GM23248 (cell line): ENCODE data around the gene KCNK1.

ENCODE experiments used
- EZH2 ChIP-seq: fragments of 200-600 bp; sonication (generic); IDR thresholded peaks from 2 replicates; pipeline ENCODE4 v1.6.1; 2018; ENCODE audit warnings: antibody characterized with exemption, mild to moderate bottlenecking; ENCODE audit not compliant: insufficient read depth, poor library complexity, severe bottlenecking
- EZH2phosphoT487 ChIP-seq: fragments of 200-600 bp; sonication (generic); IDR thresholded peaks from 2 replicates; pipeline ENCODE4 v1.6.1; 2018; ENCODE audit warnings: antibody characterized with exemption, moderate library complexity, mild to moderate bottlenecking, low read depth; ENCODE audit not compliant: insufficient read depth

DNA sequence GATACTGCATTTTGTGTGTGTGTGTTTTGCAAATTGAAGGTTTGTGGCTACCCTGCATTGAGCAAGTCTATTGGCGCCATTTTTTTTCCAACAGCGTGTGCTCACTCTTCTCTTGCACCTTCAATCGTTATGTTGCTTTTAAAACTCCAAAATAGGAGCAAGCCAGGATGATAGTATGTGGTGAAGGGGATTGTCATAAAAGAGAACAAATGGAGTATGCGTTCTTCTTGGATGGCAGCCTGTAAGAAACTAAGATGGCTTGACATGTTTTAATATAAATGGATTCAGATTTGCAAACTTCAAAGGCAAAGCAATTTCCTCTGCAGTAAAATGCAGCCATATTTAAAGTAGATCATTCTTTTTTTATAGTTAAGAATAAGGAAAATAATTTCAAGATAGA, 43.2 kb upstream of the KCNK1 start:
- TF ChIP-seq EZH2 (no peak), EZH2phosphoT487 (no peak)
